MM.1S (cell line): ENCODE measurements around the gene PRSS38.

Experiments used
- DNase-seq: peaks from one replicate; pipeline ENCODE4 v3.0.0-alpha.2; 2015
- H2AFZ ChIP-seq: fragments of 300-600 bp; sonication (generic); 2 replicates; pipeline ENCODE4 v1.6.0; 2016; ENCODE audit warnings: antibody characterized with exemption, low read length
- H3F3A ChIP-seq: fragments of 300-600 bp; sonication (generic); 2 replicates; pipeline ENCODE4 v1.6.1; 2016; ENCODE audit warnings: mild to moderate bottlenecking, antibody characterized with exemption, low read length, moderate library complexity, mixed read lengths; ENCODE audit not compliant: insufficient read depth
- H3K27ac ChIP-seq: fragments of 300-600 bp; sonication (generic); 2 replicates; pipeline ENCODE4 v1.5.1; 2016; ENCODE audit warnings: mild to moderate bottlenecking, low read length
- H3K27me3 ChIP-seq: fragments of 300-600 bp; sonication (generic); replicated peaks from 2 replicates; pipeline ENCODE4 v1.6.0; 2016; ENCODE audit warnings: low read length; ENCODE audit not compliant: insufficient read depth
- H3K36me3 ChIP-seq: fragments of 300-600 bp; sonication (generic); replicated peaks from 2 replicates; pipeline ENCODE4 v1.6.1; 2016; ENCODE audit warnings: mild to moderate bottlenecking, low read length, mixed read lengths; ENCODE audit not compliant: insufficient read depth
- H3K4me1 ChIP-seq: fragments of 300-600 bp; sonication (generic); 2 replicates; pipeline ENCODE4 v1.6.1; 2016; ENCODE audit warnings: low read length, mixed read lengths
- H3K4me2 ChIP-seq: fragments of 300-600 bp; sonication (generic); 2 replicates; pipeline ENCODE4 v1.6.0; 2016; ENCODE audit warnings: low read depth, low read length
- H3K4me3 ChIP-seq: fragments of 300-600 bp; sonication (generic); 2 replicates; pipeline ENCODE4 v1.5.1; 2016; ENCODE audit warnings: low read length, mixed read lengths
- H3K79me2 ChIP-seq: fragments of 300-600 bp; sonication (generic); 2 replicates; pipeline ENCODE4 v1.6.1; 2016; ENCODE audit warnings: mixed run types, low read length, mixed read lengths
- H3K9ac ChIP-seq: fragments of 300-600 bp; sonication (generic); 2 replicates; pipeline ENCODE4 v1.6.1; 2016; ENCODE audit warnings: low read length, mixed read lengths
- H3K9me2 ChIP-seq: fragments of 300-600 bp; sonication (generic); replicated peaks from 2 replicates; pipeline ENCODE4 v1.6.1; 2016; ENCODE audit warnings: mild to moderate bottlenecking, low read length, mixed read lengths; ENCODE audit not compliant: insufficient read depth
- H3K9me3 ChIP-seq: fragments of 300-600 bp; sonication (generic); replicated peaks from 2 replicates; pipeline ENCODE4 v1.6.1; 2016; ENCODE audit warnings: mild to moderate bottlenecking, low read length, mixed read lengths; ENCODE audit not compliant: insufficient read depth
- H4K20me1 ChIP-seq: fragments of 300-600 bp; sonication (generic); 2 replicates; pipeline ENCODE4 v1.6.1; 2016; ENCODE audit warnings: mild to moderate bottlenecking, low read length, moderate library complexity, mixed read lengths; ENCODE audit not compliant: insufficient read depth
- EZH2 ChIP-seq: fragments of 300-600 bp; sonication (generic); optimal IDR thresholded peaks from 2 replicates; pipeline ENCODE3; 2017; ENCODE audit warnings: low read depth, mild to moderate bottlenecking, antibody characterized with exemption, low read length, mixed read lengths
- EZH2phosphoT487 ChIP-seq: fragments of 300-600 bp; sonication (generic); IDR thresholded peaks from 2 replicates; pipeline ENCODE4 v1.6.1; 2018; ENCODE audit warnings: antibody characterized with exemption, low read length
- TF ChIP-seq, protein P1 (sequence below): fragments of 300-600 bp; sonication (generic); IDR thresholded peaks from 2 replicates; pipeline ENCODE4 v1.5.1; 2016; ENCODE audit warnings: antibody characterized with exemption, low read length, mixed read lengths

PRSS38 gene

DNA sequence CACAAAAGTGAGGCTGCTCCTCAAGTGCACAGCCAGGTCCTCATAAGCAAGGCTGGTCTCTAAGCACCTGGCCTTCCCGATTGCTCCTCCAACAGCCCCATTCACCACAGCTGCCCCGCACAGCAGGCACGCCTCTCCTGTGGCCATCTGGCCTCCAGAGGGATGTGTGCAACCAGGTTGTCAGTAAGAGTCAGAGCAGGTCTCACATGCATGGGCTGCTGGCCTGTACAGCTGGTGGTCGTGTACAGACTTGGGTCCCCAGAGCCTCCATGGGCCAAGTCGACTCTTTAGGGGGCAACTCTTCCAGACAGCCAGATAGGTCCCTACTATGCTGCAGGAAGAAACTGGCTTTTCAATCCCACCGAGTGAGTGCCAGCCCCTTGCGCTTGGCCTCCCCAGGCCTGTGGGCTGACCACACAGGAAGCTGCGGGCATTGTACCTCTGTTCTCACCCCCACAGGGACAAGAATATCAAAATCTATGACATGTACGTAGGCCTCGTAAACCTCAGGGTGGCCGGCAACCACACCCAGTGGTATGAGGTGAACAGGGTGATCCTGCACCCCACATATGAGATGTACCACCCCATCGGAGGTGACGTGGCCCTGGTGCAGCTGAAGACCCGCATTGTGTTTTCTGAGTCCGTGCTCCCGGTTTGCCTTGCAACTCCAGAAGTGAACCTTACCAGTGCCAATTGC is 1.4 kb downstream of the PRSS38 start:
- Histone ChIP-seq H3K4me3 (no peak overlapping the region), H3K27me3 (no peaks in the 10 kb centered on the region), H3K9me2 (no peaks in the 10 kb centered on the region), H3F3A (no peaks in the 10 kb centered on the region), H3K4me1 (no peaks in the 10 kb centered on the region), H3K79me2 (no peaks in the 10 kb centered on the region), H2AFZ (no peak overlapping the region), H3K27ac (no peak overlapping the region), H3K4me2 (no peak overlapping the region), H3K36me3 (no peaks in the 10 kb centered on the region), H3K9me3 (0 out of 2 replicates have a peak, but pooled peaks cover 2% of the 10 kb centered on the region), H4K20me1 (no peaks in the 10 kb centered on the region), H3K9ac (no peak overlapping the region)
- DNase-seq, result no peak
- TF ChIP-seq EZH2, result no peak
- TF ChIP-seq EZH2phosphoT487, result no peak
- TF ChIP-seq, protein P1, sequence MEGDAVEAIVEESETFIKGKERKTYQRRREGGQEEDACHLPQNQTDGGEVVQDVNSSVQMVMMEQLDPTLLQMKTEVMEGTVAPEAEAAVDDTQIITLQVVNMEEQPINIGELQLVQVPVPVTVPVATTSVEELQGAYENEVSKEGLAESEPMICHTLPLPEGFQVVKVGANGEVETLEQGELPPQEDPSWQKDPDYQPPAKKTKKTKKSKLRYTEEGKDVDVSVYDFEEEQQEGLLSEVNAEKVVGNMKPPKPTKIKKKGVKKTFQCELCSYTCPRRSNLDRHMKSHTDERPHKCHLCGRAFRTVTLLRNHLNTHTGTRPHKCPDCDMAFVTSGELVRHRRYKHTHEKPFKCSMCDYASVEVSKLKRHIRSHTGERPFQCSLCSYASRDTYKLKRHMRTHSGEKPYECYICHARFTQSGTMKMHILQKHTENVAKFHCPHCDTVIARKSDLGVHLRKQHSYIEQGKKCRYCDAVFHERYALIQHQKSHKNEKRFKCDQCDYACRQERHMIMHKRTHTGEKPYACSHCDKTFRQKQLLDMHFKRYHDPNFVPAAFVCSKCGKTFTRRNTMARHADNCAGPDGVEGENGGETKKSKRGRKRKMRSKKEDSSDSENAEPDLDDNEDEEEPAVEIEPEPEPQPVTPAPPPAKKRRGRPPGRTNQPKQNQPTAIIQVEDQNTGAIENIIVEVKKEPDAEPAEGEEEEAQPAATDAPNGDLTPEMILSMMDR, result no peak

DNA sequence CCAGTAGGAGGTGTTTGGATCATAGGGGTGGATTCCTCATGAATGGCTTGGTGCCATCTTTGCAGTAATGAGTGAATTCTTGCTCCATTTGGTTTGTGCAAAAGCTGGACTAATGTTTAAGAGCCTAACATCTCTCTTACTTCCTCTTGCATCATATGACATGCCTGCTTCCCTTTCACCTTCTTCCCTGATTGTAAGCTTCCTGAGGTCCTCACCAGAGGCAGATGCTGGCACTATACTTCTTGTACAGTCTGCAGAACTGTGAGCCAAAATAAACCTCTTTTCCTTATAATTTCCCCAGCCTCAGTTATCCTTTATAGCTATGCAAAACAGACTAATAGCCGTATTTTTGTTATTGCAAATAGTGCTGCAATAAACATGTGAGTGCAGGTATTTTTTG is 8.1 kb downstream of the PRSS38 start:
- Histone ChIP-seq H3K27ac (no peak overlapping the region), H3K4me1 (no peaks in the 10 kb centered on the region), H3K9me3 (0 out of 2 replicates have a peak, but pooled peaks cover 2% of the 10 kb centered on the region), H3K4me2 (no peak overlapping the region), H3F3A (no peaks in the 10 kb centered on the region), H3K9ac (no peak overlapping the region), H2AFZ (no peak overlapping the region), H4K20me1 (no peaks in the 10 kb centered on the region), H3K4me3 (no peak overlapping the region), H3K36me3 (no peaks in the 10 kb centered on the region), H3K27me3 (no peaks in the 10 kb centered on the region), H3K79me2 (no peaks in the 10 kb centered on the region), H3K9me2 (no peaks in the 10 kb centered on the region)
- DNase-seq, result no peak
- TF ChIP-seq EZH2 (no peak), EZH2phosphoT487 (no peak)
- TF ChIP-seq, protein P1, result no peak

DNA sequence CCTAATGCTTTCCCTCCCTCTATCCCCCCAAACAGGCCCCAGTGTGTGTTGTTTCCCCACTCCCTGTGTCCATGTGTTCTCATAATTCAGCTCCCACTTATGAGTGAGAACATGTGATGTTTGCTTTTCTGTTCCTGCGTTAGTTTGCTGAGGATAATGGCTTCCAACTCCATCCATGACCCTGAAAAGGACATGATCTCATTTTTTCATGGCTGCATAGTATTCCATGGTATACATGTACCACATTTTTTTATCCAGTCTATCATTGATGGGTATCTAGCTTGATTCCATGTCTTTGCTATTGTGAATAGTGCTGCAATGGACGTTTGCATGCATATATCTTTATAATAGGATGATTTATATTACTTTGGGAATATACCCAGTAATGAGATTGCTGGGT is 8.7 kb downstream of the PRSS38 start:
- H3K9me3 ChIP-seq, result 0 out of 2 replicates have a peak, but pooled peaks cover 2% of the 10 kb centered on the region
- no peaks in the 10 kb centered on the region for H3K27me3 ChIP-seq
- H3K9me2 ChIP-seq, result no peaks in the 10 kb centered on the region
- no peak overlapping the region for H3K9ac ChIP-seq
- H3K36me3 ChIP-seq, result no peaks in the 10 kb centered on the region
- no peaks in the 10 kb centered on the region for H4K20me1 ChIP-seq
- H2AFZ ChIP-seq, result no peak overlapping the region
- TF ChIP-seq EZH2 (no peak), EZH2phosphoT487 (no peak)
- TF ChIP-seq, protein P1, result no peak
- no peak for DNase-seq
- H3K79me2 ChIP-seq, result no peaks in the 10 kb centered on the region
- H3K27ac ChIP-seq, result no peak overlapping the region
- H3F3A ChIP-seq, result no peaks in the 10 kb centered on the region
- H3K4me3 ChIP-seq, result no peak overlapping the region
- no peak overlapping the region for H3K4me2 ChIP-seq
- H3K4me1 ChIP-seq, result no peaks in the 10 kb centered on the region
